Fibroblast of lung (primary cell): Measurements from ENCODE around the gene SORBS1. TPM values are rescaled to one million over a fixed set of nuclear protein-coding genes. Genes with fewer than 3 reads are reported as not detected.

Source experiments
- DNase-seq, 2 donors: peaks; one replicate each; pipeline versions ENCODE4 v3.0.0 to v3.0.0-alpha.2; 2010; ENCODE audit warnings: low read depth in 2 of 2
- H2AFZ ChIP-seq: 2 replicates; pipeline ENCODE4 v1.5.1; 2012; ENCODE audit warnings: low read length, control low read depth, inconsistent platforms
- H3K27ac ChIP-seq: 2 replicates; pipeline ENCODE4 v1.5.1; 2011; ENCODE audit warnings: low read length, control low read depth; ENCODE audit not compliant: insufficient read depth
- H3K27me3 ChIP-seq: 2 replicates; pipeline ENCODE4 v1.5.1; 2011; ENCODE audit warnings: mild to moderate bottlenecking, low read length; ENCODE audit not compliant: control insufficient read depth, insufficient read depth
- H3K36me3 ChIP-seq: 2 replicates; pipeline ENCODE4 v1.5.1; 2011; ENCODE audit warnings: low read length; ENCODE audit not compliant: control insufficient read depth, insufficient read depth
- H3K4me1 ChIP-seq: 2 replicates; pipeline ENCODE4 v1.5.1; 2011; ENCODE audit warnings: low read length; ENCODE audit not compliant: control insufficient read depth, insufficient read depth; ENCODE audit errors: extremely low read depth
- H3K4me2 ChIP-seq: 2 replicates; pipeline ENCODE4 v1.5.1; 2011; ENCODE audit warnings: low read length, control low read depth; ENCODE audit not compliant: insufficient read depth; ENCODE audit errors: extremely low read depth
- H3K4me3 ChIP-seq, 4 experiments: fragments of 200-600 bp in 1 of 4; sonication (generic) in 1 of 4; replicated peaks in 1 of 4; 2 replicates each; pipeline ENCODE4 v1.5.1; 2011 to 2016; ENCODE audit warnings: low read length in 4 of 4, low read depth in 3 of 4, mild to moderate bottlenecking in 3 of 4, control low read depth in 2 of 4, inconsistent platforms in 1 of 4, mixed read lengths in 1 of 4; ENCODE audit not compliant: insufficient read depth in 1 of 4; ENCODE audit errors: control extremely low read depth in 1 of 4
- H3K79me2 ChIP-seq: 2 replicates; pipeline ENCODE4 v1.5.1; 2012; ENCODE audit warnings: mild to moderate bottlenecking, low read length, inconsistent platforms; ENCODE audit not compliant: control insufficient read depth, insufficient read depth
- H3K9ac ChIP-seq: 2 replicates; pipeline ENCODE4 v1.5.1; 2011; ENCODE audit warnings: mild to moderate bottlenecking, low read length, control low read depth; ENCODE audit not compliant: insufficient read depth
- H3K9me3 ChIP-seq: 2 replicates; pipeline ENCODE4 v1.5.1; 2012; ENCODE audit warnings: low read depth, low read length; ENCODE audit not compliant: control insufficient read depth, insufficient read depth
- H4K20me1 ChIP-seq: 2 replicates; pipeline ENCODE4 v1.5.1; 2011; ENCODE audit warnings: low read length; ENCODE audit not compliant: control insufficient read depth, insufficient read depth; ENCODE audit errors: extremely low read depth
- EZH2 ChIP-seq: IDR thresholded peaks from 2 replicates; pipeline ENCODE4 v1.5.1; 2012; ENCODE audit warnings: low read length, control low read depth, mild to moderate bottlenecking; ENCODE audit errors: missing control alignments
- polyA plus RNA-seq, 2 donors: library from polyadenylated mRNA; depleted of rRNA in 1 of 2; stranded (reverse) in 1 of 2; unstranded in 1 of 2; fragments of >200 nt; gene quantifications; 2 replicates each; pipeline ENCODE4 v1.2.1, GENCODE V29; 2011 to 2012; ENCODE audit warnings: missing spikeins in 1 of 2
- total RNA-seq: library from RNA; depleted of rRNA; stranded (reverse); fragments of >200 nt; gene quantifications from 2 replicates; pipeline ENCODE4 v1.2.1, GENCODE V29; 2014
- TF ChIP-seq, protein P1 (sequence below), 2 donors: IDR thresholded peaks in 1 of 2; conservative IDR thresholded peaks in 1 of 2; 1 replicate in 1 of 2; 2 replicates in 1 of 2; pipeline ENCODE4 v1.5.1; 2011 to 2012; ENCODE audit warnings: low read length in 2 of 2, control low read depth in 1 of 2, inconsistent platforms in 1 of 2, low read depth in 1 of 2, mild to moderate bottlenecking in 1 of 2

SORBS1 gene
- total and polyA plus RNA-seq, 2 donors (not counting 1 experiment from before 2014, with no cell fraction given), result 0.33 to 0.50 TPM

DNA sequence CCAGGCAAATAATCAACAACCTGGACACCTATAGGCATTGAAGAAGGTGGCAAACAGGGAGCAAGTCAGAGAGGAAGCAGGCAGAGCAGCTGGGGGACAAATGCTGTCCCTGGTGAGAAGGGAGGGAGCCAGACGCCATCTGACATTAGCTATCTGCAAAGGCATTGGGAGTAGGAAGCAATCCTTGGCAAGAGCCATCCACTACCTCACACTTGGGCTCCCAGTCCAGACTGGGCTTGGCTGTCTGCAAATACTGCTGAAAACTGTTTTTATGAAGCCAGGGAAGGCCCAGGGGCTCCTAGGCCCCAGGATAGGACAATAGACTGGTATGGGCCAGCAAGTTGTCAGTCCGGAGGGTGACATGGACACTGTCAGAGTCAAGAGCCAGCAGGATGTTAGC, 132.5 kb downstream of the SORBS1 start:
- no peaks in the 10 kb centered on the region for H4K20me1 ChIP-seq
- DNase-seq, result no peak
- no peaks in the 10 kb centered on the region for H3K4me1 ChIP-seq
- no peaks in the 10 kb centered on the region for H3K9me3 ChIP-seq
- no peak overlapping the region for H3K4me2 ChIP-seq
- no peaks in the 10 kb centered on the region for H3K79me2 ChIP-seq
- no peak overlapping the region for H2AFZ ChIP-seq
- H3K27me3 ChIP-seq, result peaks cover 10% of the 10 kb centered on the region
- no peak overlapping the region for H3K4me3 ChIP-seq
- no peaks in the 10 kb centered on the region for H3K36me3 ChIP-seq
- no peak overlapping the region for H3K27ac ChIP-seq
- no peak overlapping the region for H3K9ac ChIP-seq
- TF ChIP-seq EZH2, result no peak
- TF ChIP-seq, protein P1, sequence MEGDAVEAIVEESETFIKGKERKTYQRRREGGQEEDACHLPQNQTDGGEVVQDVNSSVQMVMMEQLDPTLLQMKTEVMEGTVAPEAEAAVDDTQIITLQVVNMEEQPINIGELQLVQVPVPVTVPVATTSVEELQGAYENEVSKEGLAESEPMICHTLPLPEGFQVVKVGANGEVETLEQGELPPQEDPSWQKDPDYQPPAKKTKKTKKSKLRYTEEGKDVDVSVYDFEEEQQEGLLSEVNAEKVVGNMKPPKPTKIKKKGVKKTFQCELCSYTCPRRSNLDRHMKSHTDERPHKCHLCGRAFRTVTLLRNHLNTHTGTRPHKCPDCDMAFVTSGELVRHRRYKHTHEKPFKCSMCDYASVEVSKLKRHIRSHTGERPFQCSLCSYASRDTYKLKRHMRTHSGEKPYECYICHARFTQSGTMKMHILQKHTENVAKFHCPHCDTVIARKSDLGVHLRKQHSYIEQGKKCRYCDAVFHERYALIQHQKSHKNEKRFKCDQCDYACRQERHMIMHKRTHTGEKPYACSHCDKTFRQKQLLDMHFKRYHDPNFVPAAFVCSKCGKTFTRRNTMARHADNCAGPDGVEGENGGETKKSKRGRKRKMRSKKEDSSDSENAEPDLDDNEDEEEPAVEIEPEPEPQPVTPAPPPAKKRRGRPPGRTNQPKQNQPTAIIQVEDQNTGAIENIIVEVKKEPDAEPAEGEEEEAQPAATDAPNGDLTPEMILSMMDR (conservative IDR thresholded peaks at IDR 0.05 in 1 of 2, IDR thresholded peaks at IDR 0.05 in 1 of 2; ENCODE audit: low read depth in 1 of 2, low read length in 2 of 2), result no peak

DNA sequence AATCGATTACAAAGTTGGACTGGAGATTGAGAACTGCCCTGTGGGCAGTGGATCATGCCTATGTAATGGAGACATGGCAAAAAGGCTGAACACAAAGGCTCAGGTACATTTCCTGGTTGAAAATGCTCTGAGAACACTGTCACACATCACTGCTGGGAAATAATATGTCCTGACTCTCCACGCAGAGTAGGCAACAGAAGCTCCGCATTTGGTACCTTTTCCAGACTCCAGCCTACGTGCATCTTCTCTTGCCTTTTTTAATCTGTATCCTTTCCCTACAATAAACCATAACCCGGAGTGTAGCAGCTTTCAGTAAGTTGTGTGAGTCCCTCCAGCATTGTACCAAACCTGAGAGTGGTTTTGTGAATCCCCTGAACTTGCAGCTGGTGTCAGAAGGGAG, 134.7 kb downstream of the SORBS1 start:
- Histone ChIP-seq H3K4me2 (no peak overlapping the region), H2AFZ (no peak overlapping the region), H3K9ac (no peak overlapping the region), H3K27ac (no peak overlapping the region), H4K20me1 (no peaks in the 10 kb centered on the region), H3K4me3 (no peak overlapping the region), H3K79me2 (no peaks in the 10 kb centered on the region), H3K9me3 (no peaks in the 10 kb centered on the region), H3K27me3 (peaks cover 8% of the 10 kb centered on the region), H3K4me1 (no peaks in the 10 kb centered on the region), H3K36me3 (no peaks in the 10 kb centered on the region)
- no peak for DNase-seq
- TF ChIP-seq EZH2, result no peak
- TF ChIP-seq, protein P1 (conservative IDR thresholded peaks at IDR 0.05 in 1 of 2, IDR thresholded peaks at IDR 0.05 in 1 of 2; ENCODE audit: low read depth in 1 of 2, low read length in 2 of 2), result no peak

DNA sequence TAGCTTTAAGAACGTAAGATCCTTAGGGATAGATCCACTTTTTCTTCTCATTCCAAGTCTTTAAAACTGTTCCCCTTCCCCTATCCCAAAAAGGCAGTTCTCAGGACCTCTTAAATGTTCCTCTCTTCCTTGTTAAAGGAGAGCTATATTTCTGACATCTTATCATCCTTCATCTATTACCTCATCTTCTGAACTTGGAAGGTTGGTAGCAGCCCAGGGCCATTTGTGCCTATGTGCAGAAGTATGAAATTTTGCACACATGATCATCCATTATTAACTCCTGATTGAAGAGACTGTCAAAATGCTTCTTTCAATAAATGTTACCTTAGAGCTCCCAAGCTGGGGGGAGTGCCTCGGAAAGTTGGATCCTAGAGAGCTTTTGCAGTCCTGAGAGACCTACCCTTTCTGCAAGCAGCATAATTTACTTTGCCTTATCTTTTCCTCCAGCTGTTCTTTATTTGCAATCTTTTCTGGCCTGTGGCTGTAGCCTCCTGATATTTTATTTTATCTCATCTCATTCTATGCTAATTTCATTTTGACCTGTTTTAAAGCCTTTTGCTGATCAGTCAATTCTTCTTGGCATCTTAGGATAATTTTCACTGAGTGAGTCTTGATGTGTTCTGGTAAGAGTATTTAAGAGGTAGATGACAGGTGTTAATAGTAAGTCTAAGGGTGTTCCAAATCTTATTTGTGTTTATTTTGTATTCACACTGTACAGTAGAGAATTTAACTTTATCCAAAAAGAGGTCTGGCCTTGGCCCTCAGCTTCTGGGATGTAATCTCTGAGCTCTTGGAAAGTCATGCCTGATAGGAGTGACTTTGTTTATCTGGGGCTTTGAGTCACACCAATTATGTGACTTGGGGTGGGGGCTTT, 135.3 kb downstream of the SORBS1 start:
- Histone ChIP-seq H3K9me3 (no peaks in the 10 kb centered on the region), H3K4me2 (no peak overlapping the region), H3K36me3 (no peaks in the 10 kb centered on the region), H3K27ac (no peak overlapping the region), H4K20me1 (no peaks in the 10 kb centered on the region), H3K4me1 (no peaks in the 10 kb centered on the region), H3K4me3 (no peak overlapping the region), H3K9ac (no peak overlapping the region), H2AFZ (no peak overlapping the region), H3K79me2 (no peaks in the 10 kb centered on the region), H3K27me3 (peaks cover 4% of the 10 kb centered on the region)
- no peak for DNase-seq
- TF ChIP-seq EZH2, result no peak
- TF ChIP-seq, protein P1 (conservative IDR thresholded peaks at IDR 0.05 in 1 of 2, IDR thresholded peaks at IDR 0.05 in 1 of 2; ENCODE audit: low read depth in 1 of 2, low read length in 2 of 2), result no peak
